HG03039 (cell line): Measurements from ENCODE around the gene KCNJ11.
"Not testable (repeated sequence)": the region's sequence is repeated elsewhere in the genome, so short reads cannot be mapped to it uniquely, and the experiment has no call there.

ENCODE experiments used
- ATAC-seq: cut with Tn5 transposase; IDR thresholded peaks from one replicate; pipeline ENCODE4 v1.9.1; 2021; ENCODE audit warnings: mild to moderate bottlenecking, moderate library complexity; ENCODE audit not compliant: unreplicated experiment

Gene KCNJ11

DNA sequence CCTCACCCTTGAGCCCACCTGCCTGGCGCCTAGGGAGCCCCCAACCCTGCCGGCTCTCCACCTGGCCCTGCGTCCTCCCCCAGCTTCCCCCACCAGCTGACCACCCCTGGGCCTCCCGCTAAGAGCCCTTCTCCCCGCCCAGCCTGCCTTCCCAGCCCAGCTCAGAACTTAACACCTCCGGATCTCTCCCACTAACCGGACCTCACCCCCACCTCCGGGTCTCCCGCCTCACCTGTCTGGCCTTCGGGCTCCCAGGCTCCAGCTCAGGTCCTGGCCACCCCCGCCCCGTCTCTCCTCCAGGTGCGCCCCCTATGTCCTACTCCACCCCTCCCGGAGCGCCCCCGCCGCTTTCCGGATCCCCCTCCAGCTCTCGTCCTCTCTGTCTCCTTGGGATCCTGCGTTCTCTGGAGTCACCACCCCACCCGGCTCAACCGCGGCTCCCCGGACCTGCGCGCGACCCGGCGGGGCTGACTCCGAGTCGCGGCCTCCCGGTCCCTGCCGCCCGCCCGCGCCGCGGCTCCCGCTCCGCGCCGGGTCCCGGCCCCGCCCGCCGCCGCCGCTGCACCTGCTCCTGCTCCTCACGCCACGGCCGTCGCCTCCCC lies at the start of gene KCNJ11:
TSS of gene KCNJ11 (minus strand) at position 51 of the 602 bp plus-strand sequence. CDS start 568 bp downstream, outside the sequence.
- ATAC-seq: peak; percentile 35

DNA sequence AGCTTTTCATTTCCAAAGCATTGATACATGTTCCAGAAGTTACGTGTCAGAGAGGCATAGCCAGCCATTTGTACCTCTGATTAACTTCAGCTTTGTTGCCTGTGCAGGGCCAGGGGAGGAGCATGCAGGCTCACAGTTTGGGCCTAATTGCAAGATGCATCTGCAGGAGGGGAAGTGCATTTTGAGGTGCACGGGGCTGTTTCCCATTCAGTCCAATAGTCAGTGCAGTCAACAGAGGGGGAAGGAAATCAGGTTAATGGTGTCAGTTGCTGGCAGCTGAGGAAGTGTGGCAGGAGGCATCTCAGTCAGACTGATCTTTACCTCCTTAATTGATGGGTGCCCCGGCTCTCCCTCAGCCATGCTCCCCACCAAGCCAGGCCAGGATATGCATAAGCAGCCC lies 48.9 kb upstream of the KCNJ11 start:
- no peak for ATAC-seq

DNA sequence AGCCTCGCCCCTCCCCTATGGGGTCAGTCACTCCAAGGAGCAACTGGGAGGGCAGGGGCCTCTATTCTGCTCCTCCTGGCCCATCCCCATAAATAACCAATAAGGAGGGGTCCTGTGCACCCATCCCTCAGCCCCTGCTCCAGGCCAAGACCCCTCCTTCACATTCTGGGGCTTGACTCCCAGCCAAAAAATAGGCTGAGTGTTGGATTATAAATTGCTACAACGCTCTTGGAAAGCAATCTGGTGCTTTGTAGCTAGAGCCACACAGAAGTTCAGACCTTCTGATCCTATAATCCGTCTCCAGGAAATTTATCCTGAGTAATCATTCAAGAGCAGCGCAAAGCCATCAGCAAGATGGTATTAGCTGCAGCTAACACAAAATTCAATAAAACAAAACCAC lies 45.6 kb upstream of the KCNJ11 start:
- ATAC-seq: no peak

- no peak for ATAC-seq
Measured at GRCh38 chr11:17432002-17432401, 43.5 kb upstream of the KCNJ11 start.

DNA sequence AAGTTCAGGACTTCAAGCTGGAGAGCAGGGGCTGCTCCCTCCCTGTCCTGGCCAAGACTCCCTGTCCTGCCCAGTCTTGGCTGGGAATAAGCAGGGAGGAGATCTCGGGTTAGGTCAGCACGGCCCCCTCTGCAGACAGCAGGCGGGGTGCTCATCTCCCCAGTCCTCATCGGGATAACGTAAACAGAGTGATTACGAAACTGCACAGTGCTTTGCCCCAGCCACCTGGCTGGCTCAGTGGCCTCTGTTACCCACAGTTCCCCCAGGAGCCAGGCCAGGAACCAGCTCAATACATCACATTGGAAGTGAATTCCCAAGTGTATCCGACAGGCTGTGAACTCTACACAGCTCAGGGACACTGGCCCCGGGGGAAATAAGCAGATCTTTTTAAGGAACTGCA lies 42.7 kb upstream of the KCNJ11 start:
- ATAC-seq: no peak

GRCh38 chr11:17430616-17431015 lies 42.2 kb upstream of the KCNJ11 start:
- no peak for ATAC-seq

DNA sequence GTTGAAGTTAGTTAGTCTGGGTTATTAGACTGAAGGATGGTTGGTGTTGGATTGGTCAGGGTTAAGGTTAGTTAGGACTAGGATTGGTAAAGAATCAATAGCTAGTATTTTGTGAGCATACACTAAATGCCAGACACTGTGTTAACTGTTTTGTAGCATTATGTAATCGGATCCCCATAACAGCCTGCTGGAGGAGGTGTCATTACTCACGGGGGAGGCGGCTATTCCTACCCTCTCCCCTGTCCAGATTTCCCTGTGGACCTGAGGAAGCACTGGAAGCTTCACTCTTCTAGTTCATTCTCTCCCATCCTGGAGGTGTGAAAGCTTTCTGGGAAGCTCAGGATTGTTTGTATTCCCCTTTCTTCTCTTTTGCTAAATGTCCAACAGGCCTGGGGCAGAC lies 40.5 kb upstream of the KCNJ11 start:
- no peak for ATAC-seq

DNA sequence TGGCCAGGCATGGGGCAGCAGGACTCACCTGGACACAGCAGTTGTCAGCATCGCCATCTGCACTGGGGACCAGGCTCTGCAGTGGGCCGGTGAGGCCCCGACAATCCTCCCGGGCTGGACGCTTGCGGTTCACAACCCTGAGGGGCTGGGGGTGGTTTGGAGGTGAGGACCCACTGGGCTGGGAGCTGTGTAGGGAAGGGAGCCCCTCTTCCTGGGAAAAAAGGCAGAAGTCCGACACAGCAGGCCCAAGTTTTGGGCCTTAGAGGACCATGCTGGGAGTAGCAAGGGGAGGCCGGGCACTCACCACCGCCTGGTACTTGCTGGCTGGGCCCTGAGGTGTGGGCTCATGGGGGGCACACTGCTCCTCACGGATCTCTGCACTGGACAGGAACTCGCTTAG lies 39.8 kb upstream of the KCNJ11 start:
- no peak for ATAC-seq

GRCh38 chr11:17426233-17426632 lies 37.8 kb upstream of the KCNJ11 start:
- ATAC-seq: not testable (repeated sequence)

DNA sequence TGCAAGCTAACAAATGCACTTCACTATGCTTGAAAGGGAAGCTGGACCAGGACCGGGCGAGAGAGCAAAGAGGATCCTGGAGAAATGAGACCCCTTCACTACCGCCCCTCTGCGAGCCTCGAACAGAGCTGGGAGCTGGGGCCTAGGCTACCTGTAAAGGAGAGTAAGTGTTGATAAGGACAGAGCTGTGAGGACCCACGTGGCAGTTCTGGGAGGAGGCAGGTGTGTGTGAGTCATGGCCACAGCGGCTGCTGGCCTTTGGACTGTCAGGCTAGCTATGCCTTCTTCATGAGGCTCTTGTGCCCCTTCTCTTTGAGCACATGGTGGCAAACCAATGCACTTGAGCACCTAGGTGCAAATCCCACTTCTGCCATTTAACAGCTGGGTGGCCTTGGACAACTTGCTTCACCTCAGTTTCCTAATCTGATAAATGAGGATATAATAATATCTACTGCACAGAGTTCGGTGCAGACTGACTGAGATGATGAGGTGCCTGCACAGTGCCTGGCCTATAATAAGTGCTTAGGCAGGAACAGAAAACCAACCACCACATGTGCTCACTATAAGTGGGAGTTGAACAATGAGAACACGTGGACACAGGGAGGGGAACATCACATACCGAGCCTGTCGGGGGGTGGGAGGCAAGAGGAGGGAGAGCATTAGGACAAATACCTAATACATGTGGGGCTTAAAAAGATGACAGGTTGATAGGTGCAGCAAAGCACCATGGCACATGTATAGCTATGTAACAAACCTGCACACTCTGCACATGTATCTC lies 35.3 kb upstream of the KCNJ11 start:
- ATAC-seq: no peak

DNA sequence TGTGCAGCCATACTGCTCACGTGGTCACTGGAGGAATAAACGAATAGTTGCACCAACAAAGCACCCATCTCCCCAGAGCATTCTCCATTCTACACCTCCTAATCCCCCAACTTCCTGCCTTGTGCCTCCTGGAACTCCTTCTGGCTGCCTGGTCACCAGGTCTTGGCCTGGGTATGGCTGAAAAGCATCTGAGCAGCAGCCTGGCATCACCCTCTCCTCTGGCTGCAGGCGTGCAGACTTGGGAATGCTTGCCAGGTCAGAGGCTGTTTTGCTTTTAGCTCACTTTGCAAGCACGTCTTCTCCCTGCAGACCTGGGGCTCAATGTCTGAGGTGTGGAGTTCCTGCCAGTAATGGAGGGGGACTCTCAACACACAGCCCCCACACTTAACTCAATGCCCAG lies 33.3 kb upstream of the KCNJ11 start:
- ATAC-seq: no peak

DNA sequence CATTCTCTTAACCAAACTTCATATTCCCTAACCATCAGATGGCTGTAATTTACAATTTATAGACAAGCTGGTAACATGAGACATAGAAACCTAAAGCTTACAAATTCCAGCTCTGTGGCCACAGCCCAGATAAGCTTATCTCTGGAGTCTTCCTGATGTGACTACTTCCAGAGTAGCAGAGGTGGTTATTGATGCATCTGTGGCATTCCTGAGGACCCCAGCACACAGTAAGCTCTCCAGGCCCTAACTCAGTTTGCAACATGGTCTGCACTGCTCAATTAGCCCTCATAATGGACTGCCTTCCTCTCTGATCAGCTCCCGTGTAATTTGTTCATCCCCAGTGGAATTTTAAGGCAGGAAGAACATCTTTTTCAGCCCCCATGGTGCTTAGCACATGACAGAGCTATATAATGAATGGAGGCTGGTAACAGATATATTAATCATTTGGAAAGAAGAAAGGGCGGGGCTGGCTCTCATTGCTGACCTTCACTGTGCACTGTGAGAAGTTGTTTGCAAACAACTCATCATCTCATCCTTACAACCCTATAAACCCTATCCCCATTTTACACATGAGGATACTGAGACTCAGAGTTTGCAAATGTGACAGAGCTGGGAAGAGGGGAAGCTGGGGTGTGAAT lies 30.1 kb upstream of the KCNJ11 start:
- ATAC-seq: no peak

GRCh38 chr11:17416492-17416891 lies 28.0 kb upstream of the KCNJ11 start:
- no peak for ATAC-seq

DNA sequence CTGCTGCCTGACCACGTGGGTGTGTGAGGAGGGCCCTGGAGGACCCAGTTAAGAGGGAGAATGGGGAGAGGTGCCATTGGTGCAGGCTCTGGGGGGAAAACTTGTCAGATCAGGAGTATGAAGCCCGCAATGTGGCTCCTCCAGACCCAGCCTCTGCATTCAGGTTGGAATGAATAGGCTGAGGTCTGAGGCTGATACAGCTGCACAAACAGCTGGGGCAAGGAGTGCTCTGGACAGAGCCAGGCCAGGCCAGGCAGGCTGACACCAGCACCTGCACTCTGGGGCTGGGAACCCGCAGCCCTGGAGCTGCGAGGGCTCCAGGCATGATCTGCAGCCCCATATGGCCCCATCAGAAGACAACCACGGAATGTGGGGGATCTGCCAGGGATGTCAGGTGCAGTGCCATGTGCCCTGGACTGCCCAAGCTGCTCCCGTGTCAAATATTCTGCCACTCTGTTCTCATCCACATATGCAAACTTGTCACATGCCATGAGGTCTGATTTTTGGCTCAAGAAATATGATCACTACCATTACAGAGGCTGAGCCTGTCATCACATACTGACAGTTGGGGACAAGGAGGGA lies 27.2 kb upstream of the KCNJ11 start:
- no peak for ATAC-seq

DNA sequence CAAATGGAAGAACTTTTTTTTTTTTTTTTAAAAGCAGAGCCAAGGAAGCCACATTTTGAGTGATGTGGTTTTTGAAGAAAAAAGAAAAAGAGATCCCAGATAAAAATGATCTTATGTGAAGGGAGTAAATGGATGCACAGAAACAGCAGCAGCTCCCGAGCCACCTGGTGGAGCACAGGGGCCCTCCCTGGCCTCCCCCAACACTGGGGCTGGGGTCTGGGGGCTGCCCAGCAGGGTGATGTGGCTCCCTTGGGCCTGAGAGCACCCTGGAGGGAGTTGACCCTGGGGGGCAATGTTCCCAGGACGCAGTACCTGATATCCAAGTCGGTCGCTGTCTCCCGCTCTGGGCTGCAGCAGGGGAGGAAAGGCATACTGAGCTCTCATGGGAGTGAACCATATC lies 26.5 kb upstream of the KCNJ11 start:
- ATAC-seq: no peak

- ATAC-seq: no peak
Measured at GRCh38 chr11:17414317-17414737, 25.9 kb upstream of the KCNJ11 start.

- ATAC-seq: no peak
Measured at GRCh38 chr11:17413414-17414316, 25.2 kb upstream of the KCNJ11 start.

DNA sequence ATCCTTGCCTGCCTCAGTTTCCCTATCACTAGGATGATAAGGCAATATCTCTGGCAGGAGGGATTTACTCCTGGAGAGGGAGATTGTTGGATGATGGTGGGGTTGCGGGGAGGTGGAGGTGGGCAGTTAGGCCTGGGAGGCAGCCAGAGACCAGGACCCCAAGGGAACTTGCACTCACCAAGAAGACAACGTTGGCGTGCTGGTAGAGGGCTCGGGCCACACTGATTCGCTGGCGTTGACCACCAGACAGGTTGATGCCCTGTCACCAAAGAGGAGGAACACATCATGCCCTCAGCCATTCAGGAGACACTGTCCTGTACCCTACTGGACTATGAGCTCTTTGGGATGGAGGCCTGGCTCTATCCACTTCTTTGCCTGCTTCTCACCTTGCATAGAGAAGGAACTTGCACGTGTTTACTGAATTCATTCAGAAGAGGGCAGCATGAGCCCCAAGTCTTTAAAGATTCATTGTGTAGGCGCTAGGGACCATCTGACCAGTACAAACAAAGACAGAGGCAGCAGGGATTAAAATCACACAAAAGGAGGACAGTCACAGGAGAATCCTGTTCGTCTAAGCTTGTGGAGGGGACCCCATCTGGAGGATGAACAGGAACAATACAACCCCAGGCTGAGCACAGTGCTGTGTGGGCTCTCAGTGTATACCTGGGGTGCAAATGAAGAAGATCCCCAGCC lies 24.2 kb upstream of the KCNJ11 start:
- no peak for ATAC-seq

DNA sequence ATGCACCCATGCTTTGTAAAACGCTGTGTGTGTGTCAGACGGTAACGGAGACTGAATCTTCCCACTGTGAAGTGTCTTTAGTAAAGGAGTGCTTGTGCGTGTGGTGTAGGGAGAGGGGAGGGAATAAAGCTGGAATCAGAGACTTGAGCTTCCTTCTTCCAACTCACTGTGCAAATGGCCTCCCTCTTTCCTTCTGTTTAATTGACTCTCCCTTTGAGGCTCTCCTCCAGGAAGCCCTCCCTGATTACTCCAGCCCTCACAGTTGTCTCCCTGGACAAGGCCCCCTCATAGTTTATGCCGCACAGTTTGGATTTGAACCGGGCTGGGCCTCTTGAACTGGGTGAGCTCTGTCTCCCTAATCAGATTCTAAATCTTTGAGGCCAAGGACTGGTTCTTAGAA lies 23.0 kb upstream of the KCNJ11 start:
- ATAC-seq: no peak
